ENCODE data around the gene RRP1B. TPM values are rescaled to one million over a fixed set of nuclear protein-coding genes. Genes with fewer than 3 reads are reported as not detected.

RRP1B gene
- total RNA-seq (ENCODE audit: low replicate concordance), result 45.0 TPM in 2 replicates

GRCh38 chr21:43659136-43660000 lies at the start of gene RRP1B, which contains the start of gene HSF2BP:
RRP1B (plus strand) TSS chr21:43659560; CDS start chr21:43659665, 105 bp downstream.
HSF2BP (minus strand) TSS chr21:43659488; CDS start chr21:43658096, 1,392 bp downstream.
- Histone ChIP-seq H3K4me3 (peak within 1 kb of the TSS; percentile 85), H3K4me1 (peaks cover 11% of the 10 kb centered on the region), H3K4me2 (peak within 1 kb of the TSS; percentile 73), H3K27me3 (no peaks in the 10 kb centered on the region), H4K20me1 (ENCODE audit: low read depth) (peaks cover 18% of the 10 kb centered on the region), H3K27ac (peak within 1 kb of the TSS; percentile 67), H3K9me3 (ENCODE audit: low read depth) (no peaks in the 10 kb centered on the region), H3F3A (ENCODE audit: low read depth) (peaks cover 10% of the 10 kb centered on the region), H3K36me3 (peaks cover 3% of the 10 kb centered on the region), H2AFZ (replicated peaks) (peak within 1 kb of the TSS; percentile 71), H3K79me2 (ENCODE audit: low read depth) (peaks cover 49% of the 10 kb centered on the region), H3K9ac (peak within 1 kb of the TSS; percentile 65)
- no peaks in the 10 kb centered on the region for H3K9me3 Mint-ChIP-seq
- peaks cover 16% of the 10 kb centered on the region for H3K36me3 Mint-ChIP-seq
- peaks cover 26% of the 10 kb centered on the region for H3K4me1 Mint-ChIP-seq
- H3K27me3 Mint-ChIP-seq (ENCODE audit: insufficient read depth, low read depth), result peaks cover 7% of the 10 kb centered on the region
- DNase-seq (ENCODE audit: low spot score), result peak; percentile 95
- TF ChIP-seq CTCF (IDR thresholded peaks at IDR 0.05), result no peak
- peak; percentile 21 for TF ChIP-seq EZH2 (IDR thresholded peaks at IDR 0.05)
- peak within 1 kb of the TSS; percentile 97 for H3K4me3 Mint-ChIP-seq
- H3K27ac Mint-ChIP-seq, result peak within 1 kb of the TSS; percentile 81

- no peaks in the 10 kb centered on the region for H3K79me2 ChIP-seq (ENCODE audit: low read depth)
- no peaks in the 10 kb centered on the region for H4K20me1 ChIP-seq (ENCODE audit: low read depth)
- H3K4me1 Mint-ChIP-seq, result peaks cover 11% of the 10 kb centered on the region
- no peak overlapping the region for H3K9ac ChIP-seq
- H3K27me3 Mint-ChIP-seq (ENCODE audit: insufficient read depth, low read depth), result no peaks in the 10 kb centered on the region
- no peak overlapping the region for H3K4me2 ChIP-seq
- TF ChIP-seq EZH2 (IDR thresholded peaks at IDR 0.05) (no peak), EZH2phosphoT487 (IDR thresholded peaks at IDR 0.05) (no peak), CTCF (IDR thresholded peaks at IDR 0.05) (peak; percentile 79)
- peaks cover 3% of the 10 kb centered on the region for H3K9me3 Mint-ChIP-seq
- peak; percentile 78 for DNase-seq (ENCODE audit: low spot score)
- H3K9me3 ChIP-seq (ENCODE audit: low read depth), result no peaks in the 10 kb centered on the region
- peak overlapping the region; percentile 59 for H2AFZ ChIP-seq (replicated peaks)
- no peaks in the 10 kb centered on the region for H3K27me3 ChIP-seq
- H3K36me3 Mint-ChIP-seq, result no peaks in the 10 kb centered on the region
- no peaks in the 10 kb centered on the region for H3K36me3 ChIP-seq
- H3F3A ChIP-seq (ENCODE audit: low read depth), result no peaks in the 10 kb centered on the region
- no peaks in the 10 kb centered on the region for H3K4me1 ChIP-seq
- H3K27ac ChIP-seq, result no peak overlapping the region
- H3K4me3 Mint-ChIP-seq, result no peak overlapping the region
- H3K4me3 ChIP-seq, result no peak overlapping the region
- peak overlapping the region; percentile 93 for H3K27ac Mint-ChIP-seq
These were observed 47.6 kb upstream of the RRP1B start for GRCh38 chr21:43611598-43612369.

GRCh38 chr21:43613755-43614638 lies 45.4 kb upstream of the RRP1B start:
- no peaks in the 10 kb centered on the region for H4K20me1 ChIP-seq (ENCODE audit: low read depth)
- Mint-ChIP-seq H3K4me1 (peaks cover 11% of the 10 kb centered on the region), H3K27ac (no peak overlapping the region)

More at GRCh38 chr21:43613755-43614638, 45.4 kb upstream of the RRP1B start:
- Histone ChIP-seq H3K4me2 (no peak overlapping the region), H3K4me3 (no peak overlapping the region), H2AFZ (replicated peaks) (no peak overlapping the region), H3F3A (ENCODE audit: low read depth) (no peaks in the 10 kb centered on the region), H3K9me3 (ENCODE audit: low read depth) (no peaks in the 10 kb centered on the region), H3K4me1 (no peaks in the 10 kb centered on the region), H3K27me3 (no peaks in the 10 kb centered on the region), H3K36me3 (no peaks in the 10 kb centered on the region), H3K9ac (no peak overlapping the region), H3K27ac (no peak overlapping the region), H3K79me2 (ENCODE audit: low read depth) (no peaks in the 10 kb centered on the region)
- Mint-ChIP-seq H3K27me3 (ENCODE audit: insufficient read depth, low read depth) (no peaks in the 10 kb centered on the region), H3K4me3 (no peak overlapping the region), H3K36me3 (no peaks in the 10 kb centered on the region), H3K9me3 (no peaks in the 10 kb centered on the region)
- TF ChIP-seq CTCF (IDR thresholded peaks at IDR 0.05), result no peak
- TF ChIP-seq EZH2 (IDR thresholded peaks at IDR 0.05), result no peak
- TF ChIP-seq EZH2phosphoT487 (IDR thresholded peaks at IDR 0.05), result no peak
- no peak for DNase-seq (ENCODE audit: low spot score)

All from neural progenitor cell (in vitro differentiated cells).